ENCODE measurements around the gene CNTN5. TPM values are rescaled to one million over a fixed set of nuclear protein-coding genes. Genes with fewer than 3 reads are reported as not detected.
A peak's percentile ranks its signal among the peaks of the same experiment; 100 is the strongest.

Gene CNTN5
- total RNA-seq, 1 experiment from 2014 or later, result not detected

- BruUV-seq (replicated peaks), result no TSS peak
- Histone ChIP-seq H3K79me2 (ENCODE audit: low read length) (no peaks in the 10 kb centered on the region), H3K9ac (ENCODE audit: low read length) (no peak overlapping the region), H4K20me1 (ENCODE audit: low read length) (no peaks in the 10 kb centered on the region), H3K4me3 (ENCODE audit: low read length) (no peak overlapping the region), H3K4me1 (ENCODE audit: insufficient read depth, low read length) (no peaks in the 10 kb centered on the region), H3K9me3 (ENCODE audit: low read length) (no peaks in the 10 kb centered on the region; the same call in 1 of the 2 replicates), H3K9me2 (replicated peaks; ENCODE audit: low read length) (no peaks in the 10 kb centered on the region), H3K27me3 (ENCODE audit: low read length) (no peaks in the 10 kb centered on the region), H3K4me2 (ENCODE audit: low read length) (no peak overlapping the region), H3F3A (ENCODE audit: low read length, unreplicated experiment) (no peaks in the 10 kb centered on the region), H3K27ac (ENCODE audit: low read length) (no peak overlapping the region), H3K36me3 (ENCODE audit: low read depth, low read length) (no peaks in the 10 kb centered on the region), H2AFZ (ENCODE audit: low read length) (no peak overlapping the region)
- TF ChIP-seq CTCF (conservative IDR thresholded peaks at IDR 0.05; ENCODE audit: low read depth, low read length) (no peak), EZH2 (IDR thresholded peaks at IDR 0.05; ENCODE audit: low read length, unreplicated experiment) (no peak), EZH2phosphoT487 (IDR thresholded peaks at IDR 0.05; ENCODE audit: borderline replicate concordance, low read length) (no peak)
- ChIA-PET POLR2A (ENCODE audit: unreplicated experiment) (no interaction called here), CTCF (no interaction called here)
- ATAC-seq, result no peak
- intact Hi-C loops (cut with micrococcal nuclease), result no loop called here
- DNase-seq, result no peak
Measured at GRCh38 chr11:99256614-99257013, 235.9 kb downstream of the CNTN5 start.

DNA sequence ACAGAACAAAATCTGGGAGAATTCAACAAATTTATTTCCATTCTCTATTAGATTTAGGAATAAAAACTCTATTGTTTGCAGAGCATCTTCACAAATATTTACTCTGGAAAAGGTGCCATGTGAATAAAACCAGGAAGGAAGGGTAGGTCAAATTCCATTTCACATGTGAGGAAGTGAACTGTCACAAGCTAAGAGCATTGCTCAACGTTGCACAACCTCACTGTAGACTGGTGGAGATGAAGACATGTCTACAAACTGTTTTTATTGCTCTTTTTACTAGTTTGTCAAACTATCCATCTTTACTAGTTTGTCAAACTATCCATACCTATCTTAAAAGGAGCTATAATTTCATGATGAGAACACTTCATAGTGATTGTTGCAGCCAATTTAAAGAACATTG is 236.4 kb downstream of the CNTN5 start:
- CTCF ChIA-PET, result no interaction called here
- no peak for TF ChIP-seq CTCF (conservative IDR thresholded peaks at IDR 0.05; ENCODE audit: low read depth, low read length)
- TF ChIP-seq EZH2phosphoT487 (IDR thresholded peaks at IDR 0.05; ENCODE audit: borderline replicate concordance, low read length), result no peak
- no peak for TF ChIP-seq EZH2 (IDR thresholded peaks at IDR 0.05; ENCODE audit: low read length, unreplicated experiment)
- intact Hi-C loops (cut with micrococcal nuclease), result no loop called here
- Histone ChIP-seq H3K9me3 (ENCODE audit: low read length) (no peaks in the 10 kb centered on the region; the same call in 1 of the 2 replicates), H4K20me1 (ENCODE audit: low read length) (no peaks in the 10 kb centered on the region), H3K4me2 (ENCODE audit: low read length) (no peak overlapping the region), H3K27me3 (ENCODE audit: low read length) (no peaks in the 10 kb centered on the region), H3K36me3 (ENCODE audit: low read depth, low read length) (no peaks in the 10 kb centered on the region), H2AFZ (ENCODE audit: low read length) (no peak overlapping the region), H3K4me3 (ENCODE audit: low read length) (no peak overlapping the region), H3K27ac (ENCODE audit: low read length) (no peak overlapping the region), H3K4me1 (ENCODE audit: insufficient read depth, low read length) (no peaks in the 10 kb centered on the region), H3F3A (ENCODE audit: low read length, unreplicated experiment) (no peaks in the 10 kb centered on the region), H3K79me2 (ENCODE audit: low read length) (no peaks in the 10 kb centered on the region), H3K9ac (ENCODE audit: low read length) (no peak overlapping the region), H3K9me2 (replicated peaks; ENCODE audit: low read length) (no peaks in the 10 kb centered on the region)
- no TSS peak for BruUV-seq (replicated peaks)
- peak; percentile 71 for ATAC-seq
- POLR2A ChIA-PET (ENCODE audit: unreplicated experiment), result no interaction called here
- DNase-seq, result peak; percentile 54

GRCh38 chr11:99260696-99261095 is 239.9 kb downstream of the CNTN5 start:
- H3K9ac ChIP-seq (ENCODE audit: low read length), result no peak overlapping the region
- H3K79me2 ChIP-seq (ENCODE audit: low read length), result no peaks in the 10 kb centered on the region
- no peaks in the 10 kb centered on the region for H3K9me2 ChIP-seq (replicated peaks; ENCODE audit: low read length)
- no peaks in the 10 kb centered on the region for H3K4me1 ChIP-seq (ENCODE audit: insufficient read depth, low read length)
- no peak overlapping the region for H3K4me2 ChIP-seq (ENCODE audit: low read length)
- no peak for TF ChIP-seq CTCF (conservative IDR thresholded peaks at IDR 0.05; ENCODE audit: low read depth, low read length)
- no peak for TF ChIP-seq EZH2 (IDR thresholded peaks at IDR 0.05; ENCODE audit: low read length, unreplicated experiment)
- no peak for TF ChIP-seq EZH2phosphoT487 (IDR thresholded peaks at IDR 0.05; ENCODE audit: borderline replicate concordance, low read length)
- peak; percentile 10 for DNase-seq
- no peaks in the 10 kb centered on the region for H4K20me1 ChIP-seq (ENCODE audit: low read length)
- no peak overlapping the region for H3K4me3 ChIP-seq (ENCODE audit: low read length)
- ChIA-PET POLR2A (ENCODE audit: unreplicated experiment) (no interaction called here), CTCF (no interaction called here)
- H3K27me3 ChIP-seq (ENCODE audit: low read length), result no peaks in the 10 kb centered on the region
- no peaks in the 10 kb centered on the region for H3K36me3 ChIP-seq (ENCODE audit: low read depth, low read length)
- H2AFZ ChIP-seq (ENCODE audit: low read length), result no peak overlapping the region
- no peak for ATAC-seq
- no peaks in the 10 kb centered on the region for H3F3A ChIP-seq (ENCODE audit: low read length, unreplicated experiment)
- BruUV-seq (replicated peaks), result no TSS peak
- H3K27ac ChIP-seq (ENCODE audit: low read length), result no peak overlapping the region
- H3K9me3 ChIP-seq (ENCODE audit: low read length), result no peaks in the 10 kb centered on the region
- intact Hi-C loops (cut with micrococcal nuclease), result no loop called here
